WTC11 (cell line): ENCODE measurements around the gene GDNF. TPM values are rescaled to one million over a fixed set of nuclear protein-coding genes. Genes with fewer than 3 reads are reported as not detected.

Experiments used
- ATAC-seq: fragments of 200-7000 bp; cut with Tn5 transposase; 2 replicates; pipeline ENCODE4 v1.10.0; 2021; ENCODE audit warnings: mild to moderate bottlenecking, moderate library complexity
- CTCF ChIA-PET: fragments of 300-600 bp; sonication (Branson Sonifier 250); formaldehyde crosslinking; loops from one replicate; lab custom pipeline; 2021; ENCODE audit warnings: antibody characterized with exemption; lab: Charles Lee
- POLR2A ChIA-PET: fragments of 350-600 bp; sonication (Branson Sonifier 250); formaldehyde crosslinking; loops from one replicate; lab custom pipeline; 2021; ENCODE audit warnings: antibody characterized with exemption; lab: Charles Lee
- DNase-seq: peaks from one replicate; pipeline ENCODE4 v3.0.0; 2021; ENCODE audit warnings: low spot score
- H3K27ac Mint-ChIP-seq: 2 replicates; pipeline ENCODE4 v1.8.0; 2021; ENCODE audit warnings: mixed read lengths
- H3K27me3 Mint-ChIP-seq: 2 replicates; pipeline ENCODE4 v1.8.0; 2021; ENCODE audit warnings: low read depth, mild to moderate bottlenecking, moderate library complexity, mixed read lengths
- H3K36me3 Mint-ChIP-seq: 2 replicates; pipeline ENCODE4 v1.8.0; 2021; ENCODE audit warnings: mixed read lengths
- H3K4me1 Mint-ChIP-seq: 2 replicates; pipeline ENCODE4 v1.8.0; 2022; ENCODE audit warnings: mixed read lengths
- H3K4me3 Mint-ChIP-seq: 2 replicates; pipeline ENCODE4 v1.8.0; 2021; ENCODE audit warnings: mild to moderate bottlenecking, moderate library complexity, mixed read lengths
- H3K9me3 Mint-ChIP-seq: 2 replicates; pipeline ENCODE4 v1.8.0; 2021; ENCODE audit warnings: mixed read lengths
- AFF4 ChIP-seq: sonication (generic); formaldehyde crosslinking; IDR thresholded peaks from 2 replicates; pipeline ENCODE4 v1.8.1; 2023; ENCODE audit warnings: mild to moderate bottlenecking, missing genetic modification reagents, borderline replicate concordance
- ATF1 ChIP-seq: sonication (generic); formaldehyde crosslinking; IDR thresholded peaks from 2 replicates; pipeline ENCODE4 v1.8.1; 2023; ENCODE audit warnings: mild to moderate bottlenecking, moderate library complexity, missing genetic modification reagents
- ATF2 ChIP-seq: sonication (generic); formaldehyde crosslinking; IDR thresholded peaks from 2 replicates; pipeline ENCODE4 v1.8.1; 2022; ENCODE audit warnings: low read depth, missing genetic modification reagents, borderline replicate concordance
- ATF3 ChIP-seq: sonication (generic); formaldehyde crosslinking; conservative IDR thresholded peaks from 2 replicates; pipeline ENCODE4 v1.8.1; 2022; ENCODE audit warnings: mild to moderate bottlenecking, missing genetic modification reagents
- ELF4 ChIP-seq: sonication (generic); formaldehyde crosslinking; IDR thresholded peaks from 2 replicates; pipeline ENCODE4 v1.8.1; 2022; ENCODE audit warnings: low read depth, mild to moderate bottlenecking, moderate library complexity, missing genetic modification reagents
- EMX1 ChIP-seq: fragments of 250-450 bp; sonication (Bioruptor Pico); IDR thresholded peaks from 2 replicates; pipeline ENCODE4 v1.8.0; 2021; ENCODE audit warnings: mild to moderate bottlenecking
- FOXJ3 ChIP-seq: sonication (generic); formaldehyde crosslinking; IDR thresholded peaks from 2 replicates; pipeline ENCODE4 v1.9.0; 2021; ENCODE audit warnings: missing genetic modification reagents, mild to moderate bottlenecking, borderline replicate concordance
- GABPB1 ChIP-seq: sonication (generic); formaldehyde crosslinking; IDR thresholded peaks from 2 replicates; pipeline ENCODE4 v1.8.1; 2023; ENCODE audit warnings: mild to moderate bottlenecking, missing genetic modification reagents
- GTF2I ChIP-seq: fragments of 250-450 bp; sonication (Bioruptor Pico); conservative IDR thresholded peaks from 2 replicates; pipeline ENCODE4 v1.4.0; 2021; ENCODE audit warnings: mild to moderate bottlenecking
- IRF2 ChIP-seq: sonication (generic); formaldehyde crosslinking; IDR thresholded peaks from 2 replicates; pipeline ENCODE4 v1.8.0; 2022; ENCODE audit warnings: low read depth, missing genetic modification reagents, borderline replicate concordance
- KAT7 ChIP-seq: sonication (generic); formaldehyde crosslinking; IDR thresholded peaks from 2 replicates; pipeline ENCODE4 v1.8.1; 2023; ENCODE audit warnings: missing genetic modification reagents, mild to moderate bottlenecking, borderline replicate concordance
- NFATC4 ChIP-seq: fragments of 250-450 bp; sonication (Bioruptor Pico); IDR thresholded peaks from 2 replicates; pipeline ENCODE4 v1.9.0; 2021; ENCODE audit warnings: mild to moderate bottlenecking
- NR2C2 ChIP-seq: sonication (generic); formaldehyde crosslinking; IDR thresholded peaks from 2 replicates; pipeline ENCODE4 v1.8.0; 2022; ENCODE audit warnings: mild to moderate bottlenecking, missing genetic modification reagents
- TP53 ChIP-seq: sonication (generic); formaldehyde crosslinking; IDR thresholded peaks from 2 replicates; pipeline ENCODE4 v1.8.1; 2023; ENCODE audit warnings: mild to moderate bottlenecking, missing genetic modification reagents
- ZNF232 ChIP-seq: sonication (generic); formaldehyde crosslinking; IDR thresholded peaks from 2 replicates; pipeline ENCODE4 v1.8.0; 2022; ENCODE audit warnings: mild to moderate bottlenecking, missing genetic modification reagents
- ZNF317 ChIP-seq: sonication (generic); formaldehyde crosslinking; IDR thresholded peaks from 2 replicates; pipeline ENCODE4 v1.8.1; 2023; ENCODE audit warnings: low read depth, mild to moderate bottlenecking, moderate library complexity, missing genetic modification reagents, borderline replicate concordance
- ZNF396 ChIP-seq: fragments of 250-450 bp; sonication (Bioruptor Pico); IDR thresholded peaks from 2 replicates; pipeline ENCODE4 v1.8.0; 2021; ENCODE audit warnings: mild to moderate bottlenecking, moderate library complexity, borderline replicate concordance
- total RNA-seq: library from RNA; stranded (reverse); gene quantifications from 3 replicates; pipeline ENCODE4 v1.2.3, GENCODE V29; 2021
- TF ChIP-seq, protein P1 (sequence below): sonication (generic); formaldehyde crosslinking; IDR thresholded peaks from 2 replicates; pipeline ENCODE4 v1.8.0; 2022; ENCODE audit warnings: mild to moderate bottlenecking, missing genetic modification reagents
- TF ChIP-seq, protein P2 (sequence below): fragments of 250-450 bp; sonication (Bioruptor Pico); conservative IDR thresholded peaks from 2 replicates; pipeline ENCODE4 v1.9.0; 2021; ENCODE audit warnings: mild to moderate bottlenecking

The GDNF gene
- total RNA-seq, 1 experiment from 2014 or later, result 4.7 TPM

GRCh38 chr5:37810311-37810710 is 29.5 kb downstream of the GDNF start:
- TF ChIP-seq, protein P1, sequence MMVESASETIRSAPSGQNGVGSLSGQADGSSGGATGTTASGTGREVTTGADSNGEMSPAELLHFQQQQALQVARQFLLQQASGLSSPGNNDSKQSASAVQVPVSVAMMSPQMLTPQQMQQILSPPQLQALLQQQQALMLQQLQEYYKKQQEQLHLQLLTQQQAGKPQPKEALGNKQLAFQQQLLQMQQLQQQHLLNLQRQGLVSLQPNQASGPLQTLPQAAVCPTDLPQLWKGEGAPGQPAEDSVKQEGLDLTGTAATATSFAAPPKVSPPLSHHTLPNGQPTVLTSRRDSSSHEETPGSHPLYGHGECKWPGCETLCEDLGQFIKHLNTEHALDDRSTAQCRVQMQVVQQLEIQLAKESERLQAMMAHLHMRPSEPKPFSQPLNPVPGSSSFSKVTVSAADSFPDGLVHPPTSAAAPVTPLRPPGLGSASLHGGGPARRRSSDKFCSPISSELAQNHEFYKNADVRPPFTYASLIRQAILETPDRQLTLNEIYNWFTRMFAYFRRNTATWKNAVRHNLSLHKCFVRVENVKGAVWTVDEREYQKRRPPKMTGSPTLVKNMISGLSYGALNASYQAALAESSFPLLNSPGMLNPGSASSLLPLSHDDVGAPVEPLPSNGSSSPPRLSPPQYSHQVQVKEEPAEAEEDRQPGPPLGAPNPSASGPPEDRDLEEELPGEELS, result no peak
- TF ChIP-seq ATF2 (no peak), IRF2 (CRISPR knock-in tag) (no peak)
- H3K36me3 Mint-ChIP-seq, result no peaks in the 10 kb centered on the region
- DNase-seq (no peak), ATAC-seq (no peak)
- H3K27ac Mint-ChIP-seq, result no peak overlapping the region
- no peak overlapping the region for H3K4me3 Mint-ChIP-seq
- H3K9me3 Mint-ChIP-seq, result peaks cover 8% of the 10 kb centered on the region
- peaks cover 3% of the 10 kb centered on the region for H3K4me1 Mint-ChIP-seq
- POLR2A ChIA-PET, result interaction anchor here (1.0 kb wide), 1 partner anchor 25 kb away, joined by 6 read pairs; no protein-coding TSS in a partner anchor
- CTCF ChIA-PET, result interaction anchor here (0.8 to 1.0 kb wide), 2 partner anchors 11 to 383 kb away, joined by 3 read pairs; no protein-coding TSS in a partner anchor
- H3K27me3 Mint-ChIP-seq, result peaks cover 4% of the 10 kb centered on the region

GRCh38 chr5:37808945-37809344 is 30.9 kb downstream of the GDNF start:
- DNase-seq, result no peak
- Mint-ChIP-seq H3K9me3 (peaks cover 8% of the 10 kb centered on the region), H3K4me1 (peaks cover 3% of the 10 kb centered on the region), H3K4me3 (no peak overlapping the region), H3K27me3 (peaks cover 4% of the 10 kb centered on the region), H3K36me3 (no peaks in the 10 kb centered on the region), H3K27ac (no peak overlapping the region)
- POLR2A ChIA-PET, result no interaction called here
- CTCF ChIA-PET, result no interaction called here
- no peak for ATAC-seq
- no peak for TF ChIP-seq TP53 (CRISPR knock-in tag)
- TF ChIP-seq ATF1 (CRISPR knock-in tag), result no peak
- TF ChIP-seq ATF3 (CRISPR knock-in tag), result no peak
- no peak for TF ChIP-seq GTF2I
- TF ChIP-seq FOXJ3, result no peak
- no peak for TF ChIP-seq AFF4 (CRISPR knock-in tag)
- no peak for TF ChIP-seq GABPB1 (CRISPR knock-in tag)
- TF ChIP-seq, protein P2, sequence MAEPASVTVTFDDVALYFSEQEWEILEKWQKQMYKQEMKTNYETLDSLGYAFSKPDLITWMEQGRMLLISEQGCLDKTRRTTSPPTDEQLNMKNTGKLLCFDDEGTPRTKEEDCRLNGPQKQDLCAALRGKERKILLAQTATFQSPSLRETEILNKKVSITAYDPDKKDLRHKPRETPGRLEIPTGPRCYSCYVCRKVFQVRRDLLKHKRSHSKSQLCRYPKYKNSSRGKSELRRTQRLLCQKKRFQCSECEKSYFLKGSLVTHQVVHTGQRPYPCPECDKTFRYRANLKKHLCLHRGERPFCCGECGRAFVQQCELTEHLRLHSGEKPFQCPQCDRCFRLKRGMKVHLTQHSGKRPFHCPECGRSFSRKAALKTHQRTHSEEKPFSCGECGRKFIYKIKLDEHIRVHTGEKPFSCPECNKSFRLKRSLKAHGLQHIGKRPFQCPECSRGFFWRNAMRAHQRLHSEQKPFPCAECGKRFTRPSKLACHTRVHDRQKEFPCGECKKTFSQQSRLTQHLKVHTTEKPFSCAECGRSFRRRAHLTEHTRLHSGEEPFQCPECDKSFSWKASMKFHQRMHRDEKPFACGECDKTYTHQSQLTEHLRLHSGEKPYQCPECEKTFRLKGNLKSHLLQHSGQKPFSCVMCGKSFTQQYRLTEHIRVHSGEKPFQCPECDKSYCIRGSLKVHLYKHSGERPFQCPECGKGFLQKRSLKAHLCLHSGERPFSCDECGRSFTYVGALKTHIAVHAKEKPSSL (CRISPR knock-in tag), result no peak
- no peak for TF ChIP-seq ZNF232 (CRISPR knock-in tag)
- TF ChIP-seq ZNF317 (CRISPR knock-in tag), result no peak
- TF ChIP-seq KAT7 (CRISPR knock-in tag), result no peak
- TF ChIP-seq NR2C2 (CRISPR knock-in tag), result no peak
- no peak for TF ChIP-seq ELF4 (CRISPR knock-in tag)
- TF ChIP-seq EMX1, result no peak
- no peak for TF ChIP-seq NFATC4 (CRISPR knock-in tag)
- no peak for TF ChIP-seq ZNF396 (CRISPR knock-in tag)
